Kidney (tissue), 14 donors: ENCODE data around the gene RPL13. TPM values are rescaled to one million over a fixed set of nuclear protein-coding genes. Genes with fewer than 3 reads are reported as not detected.
A peak's percentile ranks its signal among the peaks of the same experiment; 100 is the strongest.
"Not testable (repeated sequence)": the region's sequence is repeated elsewhere in the genome, so short reads cannot be mapped to it uniquely, and the experiment has no call there.

Experiments
- DNase-seq, 5 donors: peaks; one replicate each; pipeline ENCODE4 v3.0.0-alpha.2; 2013 to 2020
- FAIRE-seq: peaks from 2 replicates; lab custom pipeline; 2012; peaks lifted over from hg19 to GRCh38; lab: Jason Lieb, UNC
- H3K27ac ChIP-seq, 2 donors: one replicate each; pipeline ENCODE4 v1.7.0; 2013; ENCODE audit warnings: low read depth in 2 of 2, low read length in 2 of 2, inconsistent platforms in 1 of 2
- H3K27me3 ChIP-seq: one replicate; pipeline ENCODE4 v1.7.1; 2013; ENCODE audit warnings: low read length, inconsistent platforms; ENCODE audit not compliant: control insufficient read depth, insufficient read depth
- H3K36me3 ChIP-seq, 3 donors: one replicate each; pipeline versions ENCODE4 v1.7.0 to v1.7.1; 2013; ENCODE audit warnings: low read length in 3 of 3, control low read depth in 1 of 3, inconsistent platforms in 1 of 3; ENCODE audit not compliant: insufficient read depth in 3 of 3, control insufficient read depth in 2 of 3
- H3K4me1 ChIP-seq, 3 donors: one replicate each; pipeline versions ENCODE4 v1.7.0 to v1.7.1; 2013; ENCODE audit warnings: low read length in 3 of 3, inconsistent platforms in 1 of 3, low read depth in 1 of 3; ENCODE audit not compliant: control insufficient read depth in 2 of 3, insufficient read depth in 2 of 3
- H3K4me3 ChIP-seq, 3 donors: one replicate each; pipeline versions ENCODE4 v1.7.0 to v1.8.1; 2013; ENCODE audit warnings: low read length in 3 of 3, control low read depth in 1 of 3, inconsistent platforms in 1 of 3
- H3K9ac ChIP-seq, 3 donors: one replicate each; pipeline versions ENCODE4 v1.7.0 to v1.7.1; 2013; ENCODE audit warnings: low read length in 3 of 3, control low read depth in 1 of 3, inconsistent platforms in 1 of 3
- H3K9me3 ChIP-seq, 3 donors: one replicate each; pipeline versions ENCODE4 v1.7.0 to v1.7.1; 2013; ENCODE audit warnings: low read length in 3 of 3, control low read depth in 1 of 3, inconsistent platforms in 1 of 3; ENCODE audit not compliant: control insufficient read depth in 2 of 3, insufficient read depth in 1 of 3
- intact Hi-C: fragments of 100-400 bp; cut with DNase I; formaldehyde crosslinking; loops from one replicate; pipeline ENCODE4 v1.11.1; 2022
- polyA plus RNA-seq: library from polyadenylated mRNA; stranded (reverse); fragments of 350-450 nt; fragmentation: Illumina TruSeq; extraction: RNeasy Lipid Tissue Mini Kit (QIAGEN cat#74804); gene quantifications from one replicate; pipeline ENCODE4 v1.2.3, GENCODE V29; 2014; ENCODE audit warnings: low read depth, low replicate concordance; ENCODE audit not compliant: insufficient read depth
- total RNA-seq: library from RNA; stranded (reverse); fragmentation: NEBNext Ultra II Directional; extraction: Animal tissue kit (Norgen Biotek cat#: 25700); gene quantifications from one replicate; pipeline ENCODE4 v1.2.1, GENCODE V29; 2021
- TF ChIP-seq, protein P1 (sequence below): IDR thresholded peaks from 3 replicates; pipeline ENCODE4 v1.5.1; 2012; ENCODE audit warnings: mild to moderate bottlenecking, moderate library complexity, borderline replicate concordance; ENCODE audit not compliant: insufficient read depth; ENCODE audit errors: extremely low read depth
- donor health status: control.
- donor health status: control.
- donor health status: control.
- donor health status: control.
- donor health status: control.
- donor health status: DM: yes; HTN: yes; CAD: no.
- donor health status: Normal renal cell carcinoma (clear cell type).

The RPL13 gene
- total and polyA plus RNA-seq, 2 donors from 2014 or later: 1,694 to 3,146 TPM

DNA sequence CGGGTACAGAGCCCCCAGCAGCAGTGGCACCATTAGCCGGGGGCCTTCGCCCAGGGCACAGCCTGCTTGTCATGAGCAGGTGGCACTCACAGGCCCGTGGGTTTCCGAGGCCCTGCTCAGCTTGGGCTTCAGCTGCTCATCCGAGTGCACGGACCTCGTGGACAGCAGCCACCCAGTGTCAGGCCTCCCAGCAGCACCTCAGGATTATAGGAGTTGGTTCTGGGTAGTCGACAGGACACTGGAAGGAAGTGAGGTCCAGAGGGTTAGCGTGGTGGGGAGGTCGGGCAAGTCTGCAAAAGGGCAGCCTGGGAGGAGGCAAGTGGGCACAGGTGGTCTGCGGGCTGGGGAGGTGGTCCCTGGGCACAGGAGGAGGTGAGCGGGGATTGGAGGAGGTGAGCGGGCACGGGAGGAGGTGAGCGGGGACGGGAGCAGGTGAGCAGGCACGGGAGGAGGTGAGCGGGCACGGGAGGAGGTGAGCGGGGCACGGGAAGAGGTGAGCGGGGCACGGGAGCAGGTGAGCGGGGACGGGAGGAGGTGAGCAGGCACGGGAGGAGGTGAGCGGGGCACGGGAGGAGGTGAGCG lies 10.0 kb downstream of the RPL13 start:
- H3K9ac ChIP-seq: no peak overlapping the region
- no peak for FAIRE-seq
- H3K27me3 ChIP-seq: no peaks in the 10 kb centered on the region
- intact Hi-C loops: loop anchor here (10.0 kb wide), 1 partner anchor 74 kb away; no protein-coding TSS in a partner anchor
- DNase-seq: peak in 1 of 5 donors; percentile 65
- H3K9me3 ChIP-seq: no peaks in the 10 kb centered on the region
- peaks cover 0 to 18% (median 11%) of the 10 kb centered on the region in 3 donors for H3K4me1 ChIP-seq
- H3K36me3 ChIP-seq: no peaks in the 10 kb centered on the region
- no peak overlapping the region for H3K27ac ChIP-seq
- TF ChIP-seq, protein P1, sequence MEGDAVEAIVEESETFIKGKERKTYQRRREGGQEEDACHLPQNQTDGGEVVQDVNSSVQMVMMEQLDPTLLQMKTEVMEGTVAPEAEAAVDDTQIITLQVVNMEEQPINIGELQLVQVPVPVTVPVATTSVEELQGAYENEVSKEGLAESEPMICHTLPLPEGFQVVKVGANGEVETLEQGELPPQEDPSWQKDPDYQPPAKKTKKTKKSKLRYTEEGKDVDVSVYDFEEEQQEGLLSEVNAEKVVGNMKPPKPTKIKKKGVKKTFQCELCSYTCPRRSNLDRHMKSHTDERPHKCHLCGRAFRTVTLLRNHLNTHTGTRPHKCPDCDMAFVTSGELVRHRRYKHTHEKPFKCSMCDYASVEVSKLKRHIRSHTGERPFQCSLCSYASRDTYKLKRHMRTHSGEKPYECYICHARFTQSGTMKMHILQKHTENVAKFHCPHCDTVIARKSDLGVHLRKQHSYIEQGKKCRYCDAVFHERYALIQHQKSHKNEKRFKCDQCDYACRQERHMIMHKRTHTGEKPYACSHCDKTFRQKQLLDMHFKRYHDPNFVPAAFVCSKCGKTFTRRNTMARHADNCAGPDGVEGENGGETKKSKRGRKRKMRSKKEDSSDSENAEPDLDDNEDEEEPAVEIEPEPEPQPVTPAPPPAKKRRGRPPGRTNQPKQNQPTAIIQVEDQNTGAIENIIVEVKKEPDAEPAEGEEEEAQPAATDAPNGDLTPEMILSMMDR: no peak
- H3K4me3 ChIP-seq: no peak overlapping the region

DNA sequence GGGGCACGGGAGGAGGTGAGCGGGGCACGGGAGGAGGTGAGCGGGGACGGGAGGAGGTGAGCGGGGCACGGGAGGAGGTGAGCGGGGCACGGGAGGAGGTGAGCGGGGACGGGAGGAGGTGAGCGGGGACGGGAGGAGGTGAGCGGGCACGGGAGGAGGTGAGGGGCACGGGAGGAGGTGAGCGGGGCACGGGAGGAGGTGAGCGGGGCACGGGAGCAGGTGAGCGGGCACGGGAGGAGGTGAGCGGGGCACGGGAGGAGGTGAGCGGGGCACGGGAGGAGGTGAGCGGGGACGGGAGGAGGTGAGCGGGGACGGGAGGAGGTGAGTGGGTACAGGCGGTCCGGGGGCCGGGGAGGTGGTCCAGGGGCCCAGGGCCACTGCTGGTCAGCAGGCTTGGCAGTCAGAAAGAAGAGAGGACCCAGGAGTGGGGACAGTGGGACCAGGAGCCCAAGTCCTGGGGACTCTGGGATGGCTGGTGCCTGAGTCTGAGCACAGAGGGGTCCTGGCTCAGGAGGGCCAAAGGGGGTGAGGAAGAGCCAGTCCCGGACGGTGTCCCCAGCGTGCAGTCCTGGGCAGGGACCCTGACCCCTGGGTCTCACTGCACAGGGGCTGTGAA lies 10.6 kb downstream of the RPL13 start:
- peaks cover 0 to 11% (median 10%) of the 10 kb centered on the region in 3 donors for H3K4me1 ChIP-seq
- not testable (repeated sequence) for H3K9ac ChIP-seq, H3K9me3 ChIP-seq, H3K27me3 ChIP-seq, DNase-seq, FAIRE-seq, H3K4me3 ChIP-seq, H3K36me3 ChIP-seq, H3K27ac ChIP-seq
- intact Hi-C loops: loop anchor here (10.0 kb wide), 1 partner anchor 74 kb away; no protein-coding TSS in a partner anchor

DNA sequence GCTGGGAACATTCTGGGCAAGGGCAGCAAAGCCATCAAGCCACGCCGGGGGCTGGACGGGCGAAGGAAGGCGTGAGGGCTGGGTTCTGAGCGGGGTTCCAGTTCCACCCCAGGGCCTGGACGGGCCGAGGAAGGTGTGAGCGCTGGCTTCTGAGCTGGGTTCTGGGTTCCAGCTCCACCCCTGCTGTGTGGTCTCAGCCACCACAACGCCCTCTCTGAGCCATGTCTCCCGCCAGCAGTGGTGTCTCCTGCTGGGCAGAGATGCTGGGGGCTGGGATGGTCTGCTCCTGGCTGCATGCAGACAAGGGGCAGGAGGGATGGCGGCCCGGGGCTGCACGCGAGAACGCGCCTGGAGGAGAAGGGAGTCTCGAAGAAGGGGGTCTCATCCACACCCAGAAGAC lies 11.2 kb downstream of the RPL13 start:
- TF ChIP-seq, protein P1: no peak
- no peaks in the 10 kb centered on the region for H3K9me3 ChIP-seq
- no peaks in the 10 kb centered on the region for H3K27me3 ChIP-seq
- H3K4me3 ChIP-seq: no peak overlapping the region
- DNase-seq (peak in 1 of 5 donors; percentile 72), FAIRE-seq (no peak)
- intact Hi-C loops: loop anchor here (10.0 kb wide), 1 partner anchor 73 kb away; no protein-coding TSS in a partner anchor
- H3K36me3 ChIP-seq: no peaks in the 10 kb centered on the region
- H3K27ac ChIP-seq: no peak overlapping the region
- no peak overlapping the region for H3K9ac ChIP-seq
- H3K4me1 ChIP-seq: peaks cover 0 to 10% (median 8%) of the 10 kb centered on the region in 3 donors

DNA sequence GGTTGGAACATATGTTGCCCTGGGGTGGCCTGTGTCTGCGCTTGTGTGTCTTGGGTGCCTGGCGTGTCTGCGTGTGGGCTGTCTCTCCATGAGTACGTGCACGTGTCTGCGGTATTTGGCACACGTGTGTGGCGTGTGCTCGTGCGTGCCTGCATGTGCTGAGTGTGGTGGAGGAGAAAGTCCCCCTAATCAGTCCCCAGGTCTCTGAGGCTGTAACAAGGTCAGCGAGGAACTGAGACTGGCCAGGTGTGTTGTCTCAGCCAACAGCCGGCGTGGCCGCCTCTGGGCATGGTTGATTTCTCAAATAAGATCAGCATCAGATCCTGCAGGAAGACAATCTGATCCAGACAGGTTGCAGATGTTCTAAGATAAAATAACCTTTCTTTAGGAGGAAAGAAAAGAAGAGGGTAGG lies 11.6 kb downstream of the RPL13 start:
- no peak overlapping the region for H3K27ac ChIP-seq
- no peak overlapping the region for H3K4me3 ChIP-seq
- intact Hi-C loops: loop anchor here (10.0 kb wide), 1 partner anchor 73 kb away; no protein-coding TSS in a partner anchor
- FAIRE-seq (no peak), DNase-seq (peak in 3 of 5 donors; percentile 48 to 62 (median 53))
- H3K9ac ChIP-seq: no peak overlapping the region
- H3K4me1 ChIP-seq: peaks cover 0 to 10% (median 8%) of the 10 kb centered on the region in 3 donors
- TF ChIP-seq, protein P1: no peak
- no peaks in the 10 kb centered on the region for H3K36me3 ChIP-seq
- H3K27me3 ChIP-seq: no peaks in the 10 kb centered on the region
- no peaks in the 10 kb centered on the region for H3K9me3 ChIP-seq
